SK-N-SH (cell line): Measurements from ENCODE around the gene ATP2B2. TPM values are rescaled to one million over a fixed set of nuclear protein-coding genes. Genes with fewer than 3 reads are reported as not detected.

ENCODE experiments used
- CTCF ChIA-PET: fragments of 300-600, 350-600 bp; formaldehyde crosslinking; extraction: SDS; loops from one replicate; lab custom pipeline; 2021; lab: Yijun Ruan, JAX
- POLR2A ChIA-PET: fragments of 350-600 bp; sonication (Branson Sonifier 250); formaldehyde crosslinking; extraction: SDS; loops from one replicate; lab custom pipeline; 2020; ENCODE audit warnings: antibody characterized with exemption, inconsistent platforms; lab: Yijun Ruan, JAX
- DNase-seq: peaks from one replicate; pipeline ENCODE4 v3.0.0; 2012
- H2AFZ ChIP-seq: fragments of 200-600 bp; sonication (generic); 2 replicates; pipeline ENCODE4 v1.8.1; 2016; ENCODE audit warnings: antibody characterized with exemption, mild to moderate bottlenecking, low read depth
- H3F3A ChIP-seq: fragments of 200-600 bp; sonication (generic); replicated peaks from 2 replicates; pipeline ENCODE3; 2016; ENCODE audit warnings: antibody characterized with exemption, mild to moderate bottlenecking; ENCODE audit not compliant: insufficient read depth
- H3K27ac ChIP-seq, 2 experiments: fragments of 200-500 bp in 1 of 2; fragments of 200-600 bp in 1 of 2; sonication (Bioruptor generic) in 1 of 2; sonication (generic), shearing (Covaris generic) in 1 of 2; 2 replicates each; pipeline versions ENCODE4 v1.5.1 to v1.6.1; 2014 to 2016; ENCODE audit warnings: low read depth in 2 of 2, inconsistent platforms in 1 of 2, low read length in 1 of 2, mild to moderate bottlenecking in 1 of 2, mixed read lengths in 1 of 2
- H3K27me3 ChIP-seq: fragments of 200-600 bp; sonication (generic), shearing (Covaris generic); 2 replicates; pipeline ENCODE4 v1.6.1; 2016; ENCODE audit warnings: mixed run types; ENCODE audit not compliant: insufficient read depth
- H3K36me3 ChIP-seq, 2 experiments: fragments of 200-500 bp in 1 of 2; fragments of 200-600 bp in 1 of 2; sonication (Bioruptor generic) in 1 of 2; sonication (generic) in 1 of 2; replicated peaks in 1 of 2; 2 replicates each; pipeline versions ENCODE3 to v1.5.1; 2014 to 2016; ENCODE audit warnings: low read length in 1 of 2, mild to moderate bottlenecking in 1 of 2; ENCODE audit not compliant: insufficient read depth in 2 of 2, control insufficient read depth in 1 of 2
- H3K4me1 ChIP-seq, 2 experiments: fragments of 200-500 bp in 1 of 2; fragments of 200-600 bp in 1 of 2; sonication (Bioruptor generic) in 1 of 2; sonication (generic), shearing (Covaris generic) in 1 of 2; 2 replicates each; pipeline versions ENCODE4 v1.5.1 to v1.6.1; 2014 to 2016; ENCODE audit warnings: low read depth in 1 of 2, low read length in 1 of 2, mixed run types in 1 of 2; ENCODE audit not compliant: insufficient read depth in 2 of 2, control insufficient read depth in 1 of 2
- H3K4me2 ChIP-seq: fragments of 200-600 bp; sonication (generic), shearing (Covaris generic); 2 replicates; pipeline ENCODE4 v1.6.1; 2017; ENCODE audit warnings: mixed run types
- H3K4me3 ChIP-seq, 2 experiments: fragments of 200-500 bp in 1 of 2; fragments of 200-600 bp in 1 of 2; sonication (Bioruptor generic) in 1 of 2; sonication (generic), shearing (Covaris generic) in 1 of 2; 2 replicates each; pipeline versions ENCODE4 v1.5.1 to v1.8.1; 2014 to 2016; ENCODE audit warnings: low read depth in 2 of 2, inconsistent platforms in 1 of 2, low read length in 1 of 2, mild to moderate bottlenecking in 1 of 2, mixed read lengths in 1 of 2, moderate library complexity in 1 of 2
- H3K79me2 ChIP-seq: fragments of 200-600 bp; sonication (generic); 2 replicates; pipeline ENCODE4 v1.8.1; 2017; ENCODE audit warnings: mild to moderate bottlenecking; ENCODE audit not compliant: insufficient read depth
- H3K9ac ChIP-seq: fragments of 200-600 bp; sonication (generic); 2 replicates; pipeline ENCODE4 v1.6.1; 2017; ENCODE audit warnings: mixed run types
- H3K9me2 ChIP-seq: fragments of 200-600 bp; sonication (generic); 2 replicates; pipeline ENCODE4 v1.6.1; 2017; ENCODE audit warnings: mixed run types
- H3K9me3 ChIP-seq: fragments of 200-600 bp; sonication (generic); 2 replicates; pipeline ENCODE4 v1.6.1; 2017; ENCODE audit warnings: mixed run types, mild to moderate bottlenecking, moderate library complexity
- H4K20me1 ChIP-seq: fragments of 200-600 bp; sonication (generic); 2 replicates; pipeline ENCODE4 v1.6.1; 2017; ENCODE audit warnings: mild to moderate bottlenecking, mixed run types; ENCODE audit not compliant: insufficient read depth
- ELF1 ChIP-seq: IDR thresholded peaks from 2 replicates; pipeline ENCODE4 v1.4.0; 2012
- EZH2phosphoT487 ChIP-seq: fragments of 200-600 bp; sonication (generic); IDR thresholded peaks from 2 replicates; pipeline ENCODE4 v1.6.1; 2017; ENCODE audit warnings: low read depth, mixed run types, mild to moderate bottlenecking, antibody characterized with exemption, moderate library complexity, borderline replicate concordance
- FOXM1 ChIP-seq: IDR thresholded peaks from 2 replicates; pipeline ENCODE4 v1.4.0; 2012; ENCODE audit warnings: low read depth, mild to moderate bottlenecking
- JUND ChIP-seq: IDR thresholded peaks from 2 replicates; pipeline ENCODE4 v1.4.0; 2012
- POLR2AphosphoS5 ChIP-seq: IDR thresholded peaks from 2 replicates; pipeline ENCODE4 v1.6.1; 2012; ENCODE audit warnings: low read depth, low read length
- RAD21 ChIP-seq: IDR thresholded peaks from 2 replicates; pipeline ENCODE4 v1.6.1; 2012; ENCODE audit warnings: mild to moderate bottlenecking, low read length
- RCOR1 ChIP-seq: fragments of 150-350 bp; IDR thresholded peaks from 2 replicates; pipeline ENCODE4 v1.6.1; 2017; ENCODE audit warnings: antibody characterized with exemption, low read length
- RXRA ChIP-seq: IDR thresholded peaks from 2 replicates; pipeline ENCODE4 v1.4.0; 2012; ENCODE audit warnings: low read depth, mild to moderate bottlenecking, borderline replicate concordance
- SIN3A ChIP-seq: IDR thresholded peaks from 2 replicates; pipeline ENCODE4 v1.6.1; 2012; ENCODE audit warnings: low read depth, mild to moderate bottlenecking, low read length, moderate library complexity, borderline replicate concordance
- TAF1 ChIP-seq: IDR thresholded peaks from 2 replicates; pipeline ENCODE4 v1.6.1; 2012; ENCODE audit warnings: low read depth, mild to moderate bottlenecking, low read length, moderate library complexity, borderline replicate concordance
- WGBS: methylation state at CpG from one replicate; pipeline ENCODE4 v1.1.6; 2017; ENCODE audit warnings: low lambda C conversion rate; 5-methylcytosine and 5-hydroxymethylcytosine counted together
- polyA plus RNA-seq, 3 experiments: library from polyadenylated mRNA; depleted of rRNA; stranded (reverse); fragments of >200 nt; gene quantifications; 2 replicates each; pipeline ENCODE4 v1.2.3, GENCODE V29; 2012
- TF ChIP-seq, protein P1 (sequence below): fragments of 150-350 bp; IDR thresholded peaks from 2 replicates; pipeline ENCODE4 v1.6.1; 2016; ENCODE audit warnings: mild to moderate bottlenecking, low read depth, low read length
- TF ChIP-seq, protein P2 (sequence below): IDR thresholded peaks from 2 replicates; pipeline ENCODE4 v1.4.0; 2012; ENCODE audit warnings: low read depth
- TF ChIP-seq, protein P3 (sequence below): fragments of 200-600 bp; sonication (generic); IDR thresholded peaks from 2 replicates; pipeline ENCODE4 v1.6.1; 2017; ENCODE audit warnings: antibody characterized with exemption, mild to moderate bottlenecking, moderate library complexity
- TF ChIP-seq, protein P4 (sequence below): fragments of 150-350 bp; IDR thresholded peaks from 2 replicates; pipeline ENCODE4 v1.6.1; 2017; ENCODE audit warnings: antibody characterized with exemption, low read length, low read depth, borderline replicate concordance

ATP2B2 gene
- polyA plus RNA-seq, 1 of the 3 experiments (the other 2 are of a cell fraction): 0.15 TPM

DNA sequence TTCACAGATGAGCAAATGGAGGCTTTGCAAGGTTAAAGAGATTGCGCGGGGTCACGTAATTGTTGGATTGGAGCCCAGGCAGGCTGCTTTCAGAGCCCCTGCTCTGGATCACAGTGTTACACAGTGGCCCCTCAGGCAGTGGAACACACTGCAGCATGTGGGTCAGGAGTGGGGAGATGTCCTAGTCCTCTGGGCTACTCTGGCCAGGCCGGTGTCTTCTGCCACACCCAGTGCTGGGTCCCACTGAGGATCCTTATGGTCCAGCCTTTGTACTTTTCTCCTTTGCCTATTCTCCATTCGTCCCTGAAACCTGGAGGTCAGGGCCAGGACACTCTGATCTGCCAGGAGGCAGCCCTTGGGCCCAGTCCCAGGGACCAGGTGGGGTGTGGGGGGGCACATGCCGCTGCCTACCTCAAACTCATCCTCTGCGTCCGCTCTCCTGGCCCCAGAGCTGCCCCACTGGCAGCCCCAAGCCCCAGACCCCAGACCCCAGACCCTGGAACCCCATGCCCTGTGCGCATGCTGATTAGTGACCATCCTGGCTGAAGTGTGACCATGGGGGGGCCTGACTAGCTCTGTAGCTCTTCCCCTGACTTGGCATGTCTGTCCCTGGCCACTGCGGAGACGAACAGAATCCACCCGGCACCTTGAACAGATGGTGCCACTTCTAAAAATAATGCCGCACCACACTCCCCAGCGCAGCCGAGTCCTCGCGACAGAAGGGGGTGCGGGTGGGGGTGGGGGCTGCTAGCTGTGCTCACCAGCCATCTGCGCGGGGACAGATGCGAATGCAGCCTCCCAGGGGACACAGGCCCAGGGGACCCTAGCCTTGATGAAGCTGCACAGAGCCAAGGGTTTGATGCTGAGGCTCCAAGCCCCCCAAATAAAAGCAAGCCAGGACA is 41.6 kb downstream of the ATP2B2 start:
- H3K4me1 ChIP-seq: peaks cover 0 to 10% of the 10 kb centered on the region in 2 experiments; a peak in 1 of 4 replicates
- H3K9ac ChIP-seq: no peak overlapping the region
- no peaks in the 10 kb centered on the region for H4K20me1 ChIP-seq
- H3K4me2 ChIP-seq: no peak overlapping the region
- no peaks in the 10 kb centered on the region for H3K36me3 ChIP-seq
- H3F3A ChIP-seq: no peaks in the 10 kb centered on the region
- H3K9me3 ChIP-seq: no peaks in the 10 kb centered on the region
- peaks cover 5% of the 10 kb centered on the region; the same call in 1 of the 2 replicates for H3K27me3 ChIP-seq
- no peak overlapping the region for H3K4me3 ChIP-seq
- ChIA-PET POLR2A (no interaction called here), CTCF (interaction anchor here (1.0 kb wide), 1 partner anchor 275 kb away, joined by 3 read pairs; no protein-coding TSS in a partner anchor)
- 54% methylated on average over 5 of the region's 21 CpGs for WGBS
- H3K9me2 ChIP-seq: no peaks in the 10 kb centered on the region
- TF ChIP-seq RXRA: no peak
- TF ChIP-seq, protein P1, sequence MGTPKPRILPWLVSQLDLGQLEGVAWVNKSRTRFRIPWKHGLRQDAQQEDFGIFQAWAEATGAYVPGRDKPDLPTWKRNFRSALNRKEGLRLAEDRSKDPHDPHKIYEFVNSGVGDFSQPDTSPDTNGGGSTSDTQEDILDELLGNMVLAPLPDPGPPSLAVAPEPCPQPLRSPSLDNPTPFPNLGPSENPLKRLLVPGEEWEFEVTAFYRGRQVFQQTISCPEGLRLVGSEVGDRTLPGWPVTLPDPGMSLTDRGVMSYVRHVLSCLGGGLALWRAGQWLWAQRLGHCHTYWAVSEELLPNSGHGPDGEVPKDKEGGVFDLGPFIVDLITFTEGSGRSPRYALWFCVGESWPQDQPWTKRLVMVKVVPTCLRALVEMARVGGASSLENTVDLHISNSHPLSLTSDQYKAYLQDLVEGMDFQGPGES: no peak
- TF ChIP-seq, protein P2, sequence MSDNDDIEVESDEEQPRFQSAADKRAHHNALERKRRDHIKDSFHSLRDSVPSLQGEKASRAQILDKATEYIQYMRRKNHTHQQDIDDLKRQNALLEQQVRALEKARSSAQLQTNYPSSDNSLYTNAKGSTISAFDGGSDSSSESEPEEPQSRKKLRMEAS: no peak
- TF ChIP-seq EZH2phosphoT487: no peak
- TF ChIP-seq, protein P3, sequence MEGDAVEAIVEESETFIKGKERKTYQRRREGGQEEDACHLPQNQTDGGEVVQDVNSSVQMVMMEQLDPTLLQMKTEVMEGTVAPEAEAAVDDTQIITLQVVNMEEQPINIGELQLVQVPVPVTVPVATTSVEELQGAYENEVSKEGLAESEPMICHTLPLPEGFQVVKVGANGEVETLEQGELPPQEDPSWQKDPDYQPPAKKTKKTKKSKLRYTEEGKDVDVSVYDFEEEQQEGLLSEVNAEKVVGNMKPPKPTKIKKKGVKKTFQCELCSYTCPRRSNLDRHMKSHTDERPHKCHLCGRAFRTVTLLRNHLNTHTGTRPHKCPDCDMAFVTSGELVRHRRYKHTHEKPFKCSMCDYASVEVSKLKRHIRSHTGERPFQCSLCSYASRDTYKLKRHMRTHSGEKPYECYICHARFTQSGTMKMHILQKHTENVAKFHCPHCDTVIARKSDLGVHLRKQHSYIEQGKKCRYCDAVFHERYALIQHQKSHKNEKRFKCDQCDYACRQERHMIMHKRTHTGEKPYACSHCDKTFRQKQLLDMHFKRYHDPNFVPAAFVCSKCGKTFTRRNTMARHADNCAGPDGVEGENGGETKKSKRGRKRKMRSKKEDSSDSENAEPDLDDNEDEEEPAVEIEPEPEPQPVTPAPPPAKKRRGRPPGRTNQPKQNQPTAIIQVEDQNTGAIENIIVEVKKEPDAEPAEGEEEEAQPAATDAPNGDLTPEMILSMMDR: no peak
- no peak for TF ChIP-seq RCOR1
- no peak for TF ChIP-seq FOXM1
- TF ChIP-seq ELF1: no peak
- TF ChIP-seq TAF1: no peak
- TF ChIP-seq RAD21: no peak
- no peak for TF ChIP-seq JUND
- no peak for TF ChIP-seq SIN3A
- TF ChIP-seq, protein P4, sequence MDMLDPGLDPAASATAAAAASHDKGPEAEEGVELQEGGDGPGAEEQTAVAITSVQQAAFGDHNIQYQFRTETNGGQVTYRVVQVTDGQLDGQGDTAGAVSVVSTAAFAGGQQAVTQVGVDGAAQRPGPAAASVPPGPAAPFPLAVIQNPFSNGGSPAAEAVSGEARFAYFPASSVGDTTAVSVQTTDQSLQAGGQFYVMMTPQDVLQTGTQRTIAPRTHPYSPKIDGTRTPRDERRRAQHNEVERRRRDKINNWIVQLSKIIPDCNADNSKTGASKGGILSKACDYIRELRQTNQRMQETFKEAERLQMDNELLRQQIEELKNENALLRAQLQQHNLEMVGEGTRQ: no peak
- TF ChIP-seq POLR2AphosphoS5: no peak
- no peaks in the 10 kb centered on the region for H3K79me2 ChIP-seq
- H3K27ac ChIP-seq: no peak overlapping the region
- DNase-seq: peak; percentile 51
- no peak overlapping the region for H2AFZ ChIP-seq
